Transverse colon (tissue), 4 donors: ENCODE data around the gene PIAS4.
A peak's percentile ranks its signal among the peaks of the same experiment; 100 is the strongest.

Source experiments
- EP300 ChIP-seq: sonication (generic); formaldehyde crosslinking; IDR thresholded peaks from one replicate; pipeline ENCODE4 v1.6.1; 2017; ENCODE audit warnings: antibody characterized with exemption, low read depth
- POLR2A ChIP-seq: fragments of 450-650 bp; IDR thresholded peaks from one replicate; pipeline ENCODE4 v1.6.1; 2016; ENCODE audit warnings: antibody characterized with exemption, mild to moderate bottlenecking, moderate library complexity
- POLR2AphosphoS5 ChIP-seq, 3 donors: sonication (generic); formaldehyde crosslinking; IDR thresholded peaks; one replicate each; pipeline ENCODE4 v1.6.1; 2016; ENCODE audit warnings: antibody characterized with exemption in 3 of 3
- TF ChIP-seq, protein P1 (sequence below), 5 experiments: fragments of 200-600 bp in 3 of 5; fragments of 450-650 bp in 2 of 5; sonication (generic) in 3 of 5; IDR thresholded peaks; 1 replicate in 2 of 5; 2 replicates in 3 of 5; pipeline ENCODE4 v1.5.1; 2016 to 2017; ENCODE audit warnings: antibody characterized with exemption in 5 of 5, inconsistent platforms in 3 of 5, mild to moderate bottlenecking in 2 of 5, moderate library complexity in 1 of 5

DNA sequence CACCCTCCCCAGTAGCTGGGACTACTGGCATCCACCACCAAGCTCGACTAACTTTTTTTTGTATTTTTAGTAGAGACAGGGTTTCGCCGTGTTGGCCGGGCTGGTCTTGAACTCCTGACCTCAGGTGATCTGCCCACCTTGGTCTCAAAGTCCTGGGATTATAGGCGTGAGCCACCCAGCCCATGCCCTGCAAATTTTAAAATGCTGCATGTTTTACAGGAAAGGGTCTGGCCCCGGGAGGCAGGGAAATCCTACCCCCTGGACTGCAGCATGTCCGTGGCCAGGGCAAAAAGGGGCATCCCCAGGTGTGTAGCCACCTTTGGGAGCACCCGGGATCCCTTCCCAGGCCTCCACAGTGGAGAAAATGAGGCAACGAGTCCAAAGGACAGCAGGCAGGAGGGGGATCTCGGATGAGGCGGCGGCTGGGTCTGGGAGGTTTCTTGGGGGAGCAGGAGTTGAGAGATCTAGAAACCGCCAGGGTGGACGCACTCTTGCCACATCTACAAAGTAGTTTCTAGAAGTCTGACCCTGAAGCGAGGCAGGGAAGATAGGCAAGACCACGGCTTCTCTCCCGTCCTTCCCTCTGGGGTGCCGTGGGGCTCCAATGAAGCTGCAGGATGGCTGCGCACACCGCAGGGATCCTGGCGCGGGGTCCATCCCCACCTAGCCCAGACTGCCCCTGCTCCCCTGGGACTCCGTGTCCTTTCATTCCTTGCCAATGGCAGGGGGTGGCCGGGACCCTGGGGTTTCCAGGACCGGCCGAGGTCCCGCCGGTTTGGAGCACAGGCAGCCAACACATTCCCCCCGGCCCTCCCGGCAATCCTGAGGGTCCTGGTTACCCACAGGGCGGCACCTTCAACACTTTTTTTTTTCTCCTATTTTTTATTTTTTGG lies 80.5 kb downstream of the PIAS4 start:
- TF ChIP-seq, protein P1, sequence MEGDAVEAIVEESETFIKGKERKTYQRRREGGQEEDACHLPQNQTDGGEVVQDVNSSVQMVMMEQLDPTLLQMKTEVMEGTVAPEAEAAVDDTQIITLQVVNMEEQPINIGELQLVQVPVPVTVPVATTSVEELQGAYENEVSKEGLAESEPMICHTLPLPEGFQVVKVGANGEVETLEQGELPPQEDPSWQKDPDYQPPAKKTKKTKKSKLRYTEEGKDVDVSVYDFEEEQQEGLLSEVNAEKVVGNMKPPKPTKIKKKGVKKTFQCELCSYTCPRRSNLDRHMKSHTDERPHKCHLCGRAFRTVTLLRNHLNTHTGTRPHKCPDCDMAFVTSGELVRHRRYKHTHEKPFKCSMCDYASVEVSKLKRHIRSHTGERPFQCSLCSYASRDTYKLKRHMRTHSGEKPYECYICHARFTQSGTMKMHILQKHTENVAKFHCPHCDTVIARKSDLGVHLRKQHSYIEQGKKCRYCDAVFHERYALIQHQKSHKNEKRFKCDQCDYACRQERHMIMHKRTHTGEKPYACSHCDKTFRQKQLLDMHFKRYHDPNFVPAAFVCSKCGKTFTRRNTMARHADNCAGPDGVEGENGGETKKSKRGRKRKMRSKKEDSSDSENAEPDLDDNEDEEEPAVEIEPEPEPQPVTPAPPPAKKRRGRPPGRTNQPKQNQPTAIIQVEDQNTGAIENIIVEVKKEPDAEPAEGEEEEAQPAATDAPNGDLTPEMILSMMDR (IDR thresholded peaks at IDR 0.05): no peak
- TF ChIP-seq POLR2AphosphoS5 (IDR thresholded peaks at IDR 0.05) (peak in 1 of 3 donors; percentile 3), POLR2A (no peak), EP300 (no peak)
